ENCODE data around the gene NEUROD2.
A peak's percentile ranks its signal among the peaks of the same experiment; 100 is the strongest.

Gene NEUROD2

GRCh38 chr17:39627047-39627711 lies 19.5 kb upstream of the NEUROD2 start:
- Histone ChIP-seq H3K9me3 (ENCODE audit: control insufficient read depth, insufficient read depth, low read depth, low read length) (no peaks in the 10 kb centered on the region), H3K36me3 (ENCODE audit: control insufficient read depth in 2 of 2, insufficient read depth in 1 of 2, low read length in 2 of 2) (no peaks in the 10 kb centered on the region), H3K27ac (ENCODE audit: extremely low read depth, low read depth, low read length) (no peak overlapping the region), H3K4me3 (ENCODE audit: low read depth, low read length) (peak overlapping the region; percentile 10; the same call in 1 of the 2 replicates), H3K4me1 (ENCODE audit: control insufficient read depth, insufficient read depth, low read length) (peaks cover 3% of the 10 kb centered on the region; the same call in 1 of the 2 replicates)
- no peak for TF ChIP-seq ZNF248 (tag by site-specific recombination; IDR thresholded peaks at IDR 0.05)
- TF ChIP-seq, protein P1, sequence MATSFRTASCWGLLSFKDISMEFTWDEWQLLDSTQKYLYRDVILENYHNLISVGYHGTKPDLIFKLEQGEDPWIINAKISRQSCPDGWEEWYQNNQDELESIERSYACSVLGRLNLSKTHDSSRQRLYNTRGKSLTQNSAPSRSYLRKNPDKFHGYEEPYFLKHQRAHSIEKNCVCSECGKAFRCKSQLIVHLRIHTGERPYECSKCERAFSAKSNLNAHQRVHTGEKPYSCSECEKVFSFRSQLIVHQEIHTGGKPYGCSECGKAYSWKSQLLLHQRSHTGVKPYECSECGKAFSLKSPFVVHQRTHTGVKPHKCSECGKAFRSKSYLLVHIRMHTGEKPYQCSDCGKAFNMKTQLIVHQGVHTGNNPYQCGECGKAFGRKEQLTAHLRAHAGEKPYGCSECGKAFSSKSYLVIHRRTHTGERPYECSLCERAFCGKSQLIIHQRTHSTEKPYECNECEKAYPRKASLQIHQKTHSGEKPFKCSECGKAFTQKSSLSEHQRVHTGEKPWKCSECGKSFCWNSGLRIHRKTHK (tag by site-specific recombination; IDR thresholded peaks at IDR 0.05) = no peak
- no peak for TF ChIP-seq ZNF555 (tag by site-specific recombination; conservative IDR thresholded peaks at IDR 0.05)
- no peak for TF ChIP-seq ZBTB1 (tag by site-specific recombination; IDR thresholded peaks at IDR 0.05)
- TF ChIP-seq ZEB2 (tag by site-specific recombination; IDR thresholded peaks at IDR 0.05) = no peak
- TF ChIP-seq MZF1 (tag by site-specific recombination; IDR thresholded peaks at IDR 0.05; ENCODE audit: borderline replicate concordance) = no peak
- TF ChIP-seq ZNF184 (tag by site-specific recombination; IDR thresholded peaks at IDR 0.05) = no peak
- CTCF ChIA-PET = interaction anchor here (0.6 to 11.8 kb wide), 8 partner anchors 8 to 353 kb away, joined by 3 to 475 read pairs (median 6); partner anchors contain the start of gene PNMT
- POLR2A ChIA-PET = interaction anchor here (0.5 to 3.7 kb wide), 6 partner anchors 10 to 468 kb away, joined by 3 to 12 read pairs (median 4); partner anchors contain the start of genes ERBB2 and STARD3

DNA sequence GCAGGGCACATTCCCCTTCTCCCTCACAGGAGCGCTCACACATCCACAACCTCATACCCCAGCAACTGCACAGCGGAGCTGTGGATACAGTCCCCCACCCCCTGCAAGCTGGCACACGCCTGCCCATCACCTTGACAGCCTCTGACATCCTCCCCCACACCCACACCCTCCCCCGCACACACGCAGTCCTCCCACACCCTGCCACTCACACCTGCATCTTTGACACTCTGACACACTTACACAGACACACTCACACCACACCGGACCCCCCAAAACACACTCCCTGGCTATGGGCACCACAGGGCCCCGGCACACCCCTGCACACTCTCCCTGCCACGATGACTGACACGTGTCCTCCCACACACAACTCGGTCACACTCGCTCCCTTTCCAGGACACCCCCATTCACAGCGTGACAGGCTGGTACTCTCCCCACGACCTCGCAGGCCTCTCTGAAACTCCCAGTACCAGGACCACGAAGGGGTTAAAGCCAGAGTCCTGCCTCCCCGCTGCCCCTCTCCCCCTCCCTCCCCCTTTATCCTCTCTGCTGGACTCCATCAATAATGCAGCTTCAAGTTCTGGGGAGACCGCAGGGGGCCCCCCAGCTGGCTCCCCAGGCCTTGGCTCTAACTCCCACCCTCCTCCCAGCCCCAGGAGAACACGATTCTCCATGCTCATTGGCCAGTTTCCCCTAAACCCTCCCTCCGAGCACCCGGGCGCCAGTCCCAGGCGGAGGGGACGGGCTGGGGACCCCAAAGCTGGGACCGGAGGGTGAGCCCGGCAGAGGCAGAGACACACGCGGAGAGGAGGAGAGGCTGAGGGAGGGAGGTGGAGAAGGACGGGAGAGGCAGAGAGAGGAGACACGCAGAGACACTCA lies 18.7 kb upstream of the NEUROD2 start, which contains the start of gene PPP1R1B:
TSS of gene PPP1R1B (plus strand) at position 782 of the 876 bp plus-strand sequence. CDS start 441 bp downstream, outside the sequence.
- Histone ChIP-seq H3K9me3 (ENCODE audit: control insufficient read depth, insufficient read depth, low read depth, low read length) (no peaks in the 10 kb centered on the region), H3K27ac (ENCODE audit: extremely low read depth, low read depth, low read length) (no peak within 1 kb of the TSS), H3K4me3 (ENCODE audit: low read depth, low read length) (peak within 1 kb of the TSS; percentile 10; the same call in 1 of the 2 replicates), H3K36me3 (ENCODE audit: control insufficient read depth in 2 of 2, insufficient read depth in 1 of 2, low read length in 2 of 2) (no peaks in the 10 kb centered on the region), H3K4me1 (ENCODE audit: control insufficient read depth, insufficient read depth, low read length) (0 out of 2 replicates have a peak, but pooled peaks cover under 1% of the 10 kb centered on the region)
- ChIA-PET CTCF (interaction anchor here (0.6 to 11.8 kb wide), 7 partner anchors 9 to 420 kb away, joined by 3 to 475 read pairs (median 168); partner anchors contain the start of genes PNMT, STARD3 and TCAP), POLR2A (interaction anchor here (0.6 to 3.7 kb wide), 2 partner anchors 11 to 45 kb away, joined by 3 to 12 read pairs; partner anchors contain the start of gene STARD3)
- TF ChIP-seq ZNF658 (tag by site-specific recombination; IDR thresholded peaks at IDR 0.05) = no peak
- no peak for TF ChIP-seq MZF1 (tag by site-specific recombination; IDR thresholded peaks at IDR 0.05; ENCODE audit: borderline replicate concordance)
- no peak for TF ChIP-seq ZNF157 (tag by site-specific recombination; IDR thresholded peaks at IDR 0.05)
- no peak for TF ChIP-seq ZNF645 (tag by site-specific recombination; IDR thresholded peaks at IDR 0.05)
- TF ChIP-seq GLIS1 (tag by site-specific recombination; IDR thresholded peaks at IDR 0.05) = peak; percentile 87
- peak; percentile 97 for TF ChIP-seq ZFHX2 (tag by site-specific recombination; conservative IDR thresholded peaks at IDR 0.05)
- TF ChIP-seq ZNF768 (tag by site-specific recombination; IDR thresholded peaks at IDR 0.05) = no peak
- 0 out of 2 replicates have a peak, but pooled peaks have one; percentile 1 for TF ChIP-seq SP2 (tag by site-specific recombination; IDR thresholded peaks at IDR 0.05)
- TF ChIP-seq ZIC2 (tag by site-specific recombination; IDR thresholded peaks at IDR 0.05) = peak; percentile 82
- TF ChIP-seq ZNF585B (tag by site-specific recombination; IDR thresholded peaks at IDR 0.05) = no peak
- peak; percentile 96 for TF ChIP-seq EGR2 (tag by site-specific recombination; IDR thresholded peaks at IDR 0.05; ENCODE audit: low read depth)
- TF ChIP-seq ZNF473 (tag by site-specific recombination; IDR thresholded peaks at IDR 0.05) = no peak
- TF ChIP-seq KLF1 (tag by site-specific recombination; IDR thresholded peaks at IDR 0.05) = peak; percentile 12; the same call in 1 of the 2 replicates
- TF ChIP-seq ZNF37A (tag by site-specific recombination; IDR thresholded peaks at IDR 0.05) = no peak
- TF ChIP-seq ZNF747 (tag by site-specific recombination; IDR thresholded peaks at IDR 0.05) = no peak
- TF ChIP-seq ZNF571 (tag by site-specific recombination; IDR thresholded peaks at IDR 0.05) = no peak
- TF ChIP-seq GLIS2 (tag by site-specific recombination; IDR thresholded peaks at IDR 0.05) = 0 out of 2 replicates have a peak, but pooled peaks have one; percentile 21
- no peak for TF ChIP-seq ZBTB10 (tag by site-specific recombination; IDR thresholded peaks at IDR 0.05)
- no peak for TF ChIP-seq ZNF660 (tag by site-specific recombination; IDR thresholded peaks at IDR 0.05)
- no peak for TF ChIP-seq ZFP3 (tag by site-specific recombination; IDR thresholded peaks at IDR 0.05; ENCODE audit: low read depth)

All from HEK293 (cell line).